Measurements from ENCODE around the gene ACAP2.
A peak's percentile ranks its signal among the peaks of the same experiment; 100 is the strongest.
"Not testable (repeated sequence)": the region's sequence is repeated elsewhere in the genome, so short reads cannot be mapped to it uniquely, and the experiment has no call there.

Gene ACAP2

DNA sequence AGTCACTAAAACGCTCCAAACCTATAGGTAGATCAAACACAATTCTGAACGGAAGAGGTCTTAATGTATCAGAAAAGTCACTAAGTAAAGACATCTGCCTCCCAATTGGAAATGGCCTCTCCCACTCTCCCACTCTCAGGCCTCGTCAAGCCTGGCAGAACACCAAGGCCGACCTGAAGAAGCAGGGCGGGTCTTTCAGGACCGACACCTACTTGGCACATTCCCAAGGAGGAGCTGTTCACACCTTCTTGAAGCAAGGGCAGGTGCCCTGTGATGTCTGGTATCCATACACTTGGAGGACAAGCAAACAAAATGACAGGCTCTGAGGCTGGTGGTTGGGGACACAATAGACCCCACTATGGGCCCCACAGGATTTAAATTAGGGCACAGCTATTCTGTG is 201.9 kb downstream of the ACAP2 start:
- in situ Hi-C loops (cut with HindIII; ENCODE audit: low pct_ligation_motif_present, low pct_unique_long_range_greater_than_20kb, low sequenced_read_pairs) = loop anchor here (25.0 kb wide), 1 partner anchor 554 kb away; the partner anchor contains the start of gene FAM43A
- no peak for DNase-seq

GRCh38 chr3:195240171-195240701 is 202.6 kb downstream of the ACAP2 start:
- in situ Hi-C loops (cut with HindIII; ENCODE audit: low pct_ligation_motif_present, low pct_unique_long_range_greater_than_20kb, low sequenced_read_pairs) = loop anchor here (25.0 kb wide), 1 partner anchor 553 kb away; the partner anchor contains the start of gene FAM43A
- DNase-seq = no peak

DNA sequence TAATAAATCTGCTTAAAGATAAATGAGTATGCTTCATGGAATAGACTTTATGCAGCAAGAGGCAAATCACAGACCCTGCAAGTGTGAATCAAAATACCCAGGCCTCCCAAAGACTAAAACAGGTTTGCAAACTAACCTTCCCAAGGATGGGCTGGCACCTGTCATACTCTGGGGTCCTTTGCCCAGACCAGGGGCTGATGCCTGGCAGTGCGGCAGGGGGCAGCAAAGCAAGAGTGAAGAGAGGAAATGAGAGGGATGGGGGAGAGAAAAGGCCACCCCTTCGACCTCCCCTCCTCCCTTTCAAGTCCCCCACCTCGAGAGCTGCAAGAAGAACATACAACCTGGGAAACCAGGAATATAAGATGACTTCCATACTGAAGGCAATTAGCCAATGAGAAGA is 203.7 kb downstream of the ACAP2 start:
- no peak for DNase-seq
- in situ Hi-C loops (cut with HindIII; ENCODE audit: low pct_ligation_motif_present, low pct_unique_long_range_greater_than_20kb, low sequenced_read_pairs) = loop anchor here (25.0 kb wide), 1 partner anchor 552 kb away; the partner anchor contains the start of gene FAM43A

DNA sequence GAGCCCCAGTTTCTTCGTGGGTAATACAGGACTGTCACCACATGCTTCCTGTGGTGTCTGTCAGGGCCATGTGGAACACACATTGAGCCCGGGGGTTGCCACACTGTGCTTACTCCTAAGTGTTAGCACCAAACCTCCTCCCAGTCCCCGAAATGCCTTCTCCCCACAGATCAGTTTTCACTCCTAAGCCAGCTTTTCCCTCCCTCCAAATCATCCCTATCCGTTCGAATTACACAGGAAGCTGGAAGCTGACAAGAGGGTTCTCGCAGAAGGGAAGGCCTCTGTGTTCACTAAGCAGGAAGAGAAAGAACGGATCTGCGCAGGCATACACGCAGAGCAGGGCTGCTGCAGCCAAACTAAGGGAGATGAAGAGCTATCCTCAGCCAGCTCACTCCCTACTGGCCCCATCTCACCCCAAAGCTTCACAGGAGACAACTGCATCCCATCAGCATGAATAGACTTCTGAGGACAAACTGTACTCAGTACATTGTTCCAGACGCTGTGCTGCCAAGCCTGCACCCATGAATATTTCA is 204.2 kb downstream of the ACAP2 start:
- DNase-seq = no peak
- in situ Hi-C loops (cut with HindIII; ENCODE audit: low pct_ligation_motif_present, low pct_unique_long_range_greater_than_20kb, low sequenced_read_pairs) = loop anchor here (25.0 kb wide), 1 partner anchor 551 kb away; the partner anchor contains the start of gene FAM43A

DNA sequence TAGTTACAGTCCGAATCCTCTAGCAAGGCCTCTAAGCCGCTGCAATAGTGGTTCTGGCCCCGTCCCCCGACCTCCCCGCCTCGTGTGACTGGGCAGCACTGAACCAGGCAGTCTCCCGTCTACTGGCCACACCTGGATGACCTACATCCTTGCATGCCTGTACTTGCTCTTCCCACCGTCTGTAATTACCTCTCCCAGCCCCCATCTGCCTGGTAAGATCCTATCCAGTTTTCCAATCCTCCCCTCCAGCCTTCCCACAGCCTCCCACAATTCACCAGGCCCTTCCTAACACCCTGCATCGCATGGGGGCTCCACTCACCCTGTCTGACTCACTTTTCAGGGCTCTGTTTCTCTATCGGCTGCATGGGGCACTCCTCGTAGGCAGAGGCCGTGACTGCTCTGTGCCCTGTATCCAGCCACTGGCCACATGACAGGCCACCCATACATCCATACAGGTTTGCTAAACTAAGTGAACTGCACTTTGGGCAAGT is 204.7 kb downstream of the ACAP2 start:
- in situ Hi-C loops (cut with HindIII; ENCODE audit: low pct_ligation_motif_present, low pct_unique_long_range_greater_than_20kb, low sequenced_read_pairs) = loop anchor here (25.0 kb wide), 1 partner anchor 551 kb away; the partner anchor contains the start of gene FAM43A
- DNase-seq = no peak

GRCh38 chr3:195236801-195237570 is 205.8 kb downstream of the ACAP2 start:
- in situ Hi-C loops (cut with HindIII; ENCODE audit: low pct_ligation_motif_present, low pct_unique_long_range_greater_than_20kb, low sequenced_read_pairs) = loop anchor here (25.0 kb wide), 1 partner anchor 550 kb away; the partner anchor contains the start of gene FAM43A
- DNase-seq = no peak

DNA sequence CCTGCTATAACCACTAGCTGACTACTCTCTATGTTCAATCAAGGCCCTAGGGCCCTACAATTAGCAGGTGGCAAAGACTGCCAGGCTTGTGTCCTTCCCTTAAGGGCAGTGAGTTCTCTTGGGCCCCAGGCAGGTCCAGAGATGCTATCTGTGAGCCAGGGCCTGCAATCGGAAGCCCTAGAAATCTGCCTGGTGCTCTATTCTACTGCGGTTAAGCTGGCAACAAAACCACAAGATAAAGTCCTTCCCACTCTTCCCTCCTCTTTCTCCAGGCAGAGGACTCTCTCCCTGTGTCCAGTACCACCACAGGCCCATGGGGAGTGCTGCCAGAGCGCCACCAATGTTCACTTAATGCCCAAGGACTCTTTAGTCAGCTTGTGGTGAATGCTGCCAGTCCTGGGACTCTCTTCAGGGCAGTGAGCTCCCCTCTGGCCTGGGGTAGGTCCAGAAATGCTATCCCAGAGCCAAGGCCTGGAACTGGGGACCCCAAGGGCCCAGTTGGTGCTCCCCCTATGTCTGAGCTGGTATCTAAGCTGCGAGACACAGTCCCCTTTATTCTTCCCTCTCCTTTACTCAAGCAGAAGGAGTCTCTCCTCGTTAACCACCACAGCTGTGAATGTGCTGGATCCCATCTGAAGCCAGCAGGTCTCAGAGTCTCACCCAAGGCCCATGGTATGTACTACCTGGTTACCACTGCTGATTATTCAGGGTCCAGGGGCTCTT is 206.6 kb downstream of the ACAP2 start:
- in situ Hi-C loops (cut with HindIII; ENCODE audit: low pct_ligation_motif_present, low pct_unique_long_range_greater_than_20kb, low sequenced_read_pairs) = loop anchor here (25.0 kb wide), 1 partner anchor 549 kb away; the partner anchor contains the start of gene FAM43A
- no peak for DNase-seq

GRCh38 chr3:195230244-195230643 is 212.6 kb downstream of the ACAP2 start:
- in situ Hi-C loops (cut with HindIII; ENCODE audit: low pct_ligation_motif_present, low pct_unique_long_range_greater_than_20kb, low sequenced_read_pairs) = loop anchor here (25.0 kb wide), 1 partner anchor 543 kb away; the partner anchor contains the start of gene FAM43A
- DNase-seq = no peak

GRCh38 chr3:195228886-195229285 is 213.9 kb downstream of the ACAP2 start:
- in situ Hi-C loops (cut with HindIII; ENCODE audit: low pct_ligation_motif_present, low pct_unique_long_range_greater_than_20kb, low sequenced_read_pairs) = loop anchor here (25.0 kb wide), 1 partner anchor 542 kb away; the partner anchor contains the start of gene FAM43A
- DNase-seq = not testable (repeated sequence)

GRCh38 chr3:195227871-195228270 is 214.9 kb downstream of the ACAP2 start:
- in situ Hi-C loops (cut with HindIII; ENCODE audit: low pct_ligation_motif_present, low pct_unique_long_range_greater_than_20kb, low sequenced_read_pairs) = loop anchor here (25.0 kb wide), 1 partner anchor 541 kb away; the partner anchor contains the start of gene FAM43A

GRCh38 chr3:195226900-195227447 is 215.8 kb downstream of the ACAP2 start:
- in situ Hi-C loops (cut with HindIII; ENCODE audit: low pct_ligation_motif_present, low pct_unique_long_range_greater_than_20kb, low sequenced_read_pairs) = loop anchor here (25.0 kb wide), 1 partner anchor 540 kb away; the partner anchor contains the start of gene FAM43A
- peak; percentile 5 for DNase-seq

More at GRCh38 chr3:195227871-195228270, 214.9 kb downstream of the ACAP2 start:
- no peak for DNase-seq

GRCh38 chr3:195226445-195226844 is 216.4 kb downstream of the ACAP2 start:
- DNase-seq = no peak
- in situ Hi-C loops (cut with HindIII; ENCODE audit: low pct_ligation_motif_present, low pct_unique_long_range_greater_than_20kb, low sequenced_read_pairs) = loop anchor here (25.0 kb wide), 1 partner anchor 539 kb away; the partner anchor contains the start of gene FAM43A

DNA sequence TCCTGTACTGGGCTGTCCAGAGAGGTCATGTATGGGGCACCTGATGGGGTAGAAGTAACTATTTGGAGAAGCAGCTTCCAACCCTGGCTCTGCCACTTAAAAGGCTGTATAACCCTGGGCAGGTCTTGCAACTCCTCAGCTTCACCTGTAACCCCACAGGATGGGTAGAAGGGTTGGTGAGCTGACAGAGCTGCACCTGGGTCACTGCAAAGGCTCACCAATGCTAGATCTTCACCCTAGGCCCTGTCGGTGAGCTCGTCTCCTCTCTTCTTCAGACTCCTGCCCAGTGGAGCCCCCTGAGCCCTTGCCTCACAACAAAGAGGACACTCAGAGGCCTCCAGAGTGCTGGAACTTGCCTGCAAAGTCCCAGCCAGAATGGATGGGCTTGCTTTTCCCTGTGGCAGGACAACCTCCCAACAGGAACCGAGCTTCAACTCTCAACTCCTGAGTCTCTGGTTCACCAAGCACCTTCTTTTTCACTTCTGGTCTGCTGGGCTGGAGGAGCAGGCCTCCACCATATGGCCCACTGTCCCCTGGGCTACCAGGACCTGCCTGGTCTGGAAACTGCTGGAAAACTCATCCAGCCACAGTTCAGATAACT is 217.7 kb downstream of the ACAP2 start:
- in situ Hi-C loops (cut with HindIII; ENCODE audit: low pct_ligation_motif_present, low pct_unique_long_range_greater_than_20kb, low sequenced_read_pairs) = loop anchor here (25.0 kb wide), 1 partner anchor 538 kb away; the partner anchor contains the start of gene FAM43A

More for the DNA sequence above, 217.7 kb downstream of the ACAP2 start:
- no peak for DNase-seq
